HG03354 (cell line): ENCODE measurements around the gene OXA1L.

ENCODE experiments used
- ATAC-seq: cut with Tn5 transposase; IDR thresholded peaks from one replicate; pipeline ENCODE4 v1.9.1; 2021; ENCODE audit warnings: mild to moderate bottlenecking; ENCODE audit not compliant: unreplicated experiment, poor library complexity, severe bottlenecking

The OXA1L gene

DNA sequence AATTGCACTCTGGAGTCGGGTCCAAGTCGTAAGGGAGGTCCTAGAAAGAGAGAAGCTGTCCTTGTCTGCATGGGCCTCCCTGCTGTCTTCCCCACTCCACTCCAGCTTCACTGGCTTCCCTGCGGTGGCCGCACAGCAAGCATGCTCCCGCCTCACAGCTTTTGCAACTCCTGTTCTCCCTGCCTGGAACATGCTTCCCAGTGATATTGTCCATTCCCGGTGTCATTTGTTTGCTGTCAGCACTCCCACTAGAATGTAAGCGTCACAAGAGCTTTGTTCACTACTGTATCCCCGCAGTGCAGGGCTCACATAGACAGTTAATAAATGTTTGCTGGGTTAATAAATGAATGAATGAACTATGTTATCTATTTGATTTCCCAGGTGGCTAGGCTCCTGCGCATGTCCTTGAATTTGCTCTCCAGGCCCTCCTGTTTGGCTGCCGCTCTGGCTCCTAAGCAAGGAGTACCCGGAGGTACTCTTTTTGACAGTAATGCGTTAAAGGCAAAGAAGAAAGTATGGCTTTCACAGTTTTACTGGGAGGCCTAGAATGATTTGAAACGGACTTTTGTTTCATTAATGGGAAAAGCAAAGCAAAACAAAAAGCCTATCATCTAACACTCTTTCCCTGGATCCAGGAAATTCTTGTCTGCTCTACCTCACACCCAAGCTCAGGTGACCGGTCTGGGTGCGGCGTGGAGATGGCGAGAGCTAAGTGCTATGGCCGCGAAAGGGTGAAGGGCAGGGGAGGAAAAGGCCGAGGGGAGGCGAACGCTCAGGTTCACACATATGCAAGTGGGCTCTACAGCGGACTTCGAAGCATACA lies 54.9 kb downstream of the OXA1L start:
- no peak for ATAC-seq

DNA sequence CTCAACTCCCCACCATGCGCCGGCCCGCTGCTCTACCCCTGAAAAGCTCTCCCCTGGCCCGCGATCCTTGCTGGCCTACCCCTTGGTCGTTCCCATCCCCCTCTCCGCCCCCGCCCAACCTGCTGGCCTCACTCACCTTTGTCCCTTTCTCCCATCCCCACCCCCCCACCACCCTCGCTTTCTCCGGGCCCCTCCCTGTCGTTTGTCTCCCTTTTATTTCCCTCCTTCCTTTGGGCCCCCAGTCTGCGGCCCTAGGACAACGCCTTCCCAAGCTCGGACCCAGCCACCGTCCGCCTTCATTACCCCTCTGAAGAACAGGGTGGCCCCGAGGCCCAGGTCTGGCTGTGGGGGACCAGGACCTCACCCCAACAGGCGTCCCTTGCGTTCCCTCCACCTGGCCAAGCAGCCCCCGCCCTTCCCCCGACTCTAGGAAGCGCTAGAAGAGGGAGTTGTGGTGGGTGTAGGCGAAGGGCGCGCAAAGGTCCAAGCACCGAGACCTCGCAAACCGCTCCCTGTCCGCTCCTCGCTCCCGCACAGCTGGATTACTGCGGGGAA lies 55.6 kb downstream of the OXA1L start:
- ATAC-seq = no peak
